Thyroid gland (tissue), 4 donors: ENCODE measurements around the gene SPTB.

ENCODE experiments used
- POLR2A ChIP-seq, 2 donors: fragments of 450-650 bp; IDR thresholded peaks; one replicate each; pipeline ENCODE4 v1.6.1; 2017; ENCODE audit warnings: antibody characterized with exemption in 2 of 2, mild to moderate bottlenecking in 2 of 2, moderate library complexity in 1 of 2
- TF ChIP-seq, protein P1 (sequence below), 6 experiments: fragments of 200-600 bp in 3 of 6; fragments of 450-650 bp in 3 of 6; sonication (generic) in 3 of 6; IDR thresholded peaks; one replicate each; pipeline ENCODE4 v1.5.1; 2016 to 2019; ENCODE audit warnings: antibody characterized with exemption in 6 of 6, mild to moderate bottlenecking in 2 of 6, inconsistent platforms in 1 of 6, moderate library complexity in 1 of 6

DNA sequence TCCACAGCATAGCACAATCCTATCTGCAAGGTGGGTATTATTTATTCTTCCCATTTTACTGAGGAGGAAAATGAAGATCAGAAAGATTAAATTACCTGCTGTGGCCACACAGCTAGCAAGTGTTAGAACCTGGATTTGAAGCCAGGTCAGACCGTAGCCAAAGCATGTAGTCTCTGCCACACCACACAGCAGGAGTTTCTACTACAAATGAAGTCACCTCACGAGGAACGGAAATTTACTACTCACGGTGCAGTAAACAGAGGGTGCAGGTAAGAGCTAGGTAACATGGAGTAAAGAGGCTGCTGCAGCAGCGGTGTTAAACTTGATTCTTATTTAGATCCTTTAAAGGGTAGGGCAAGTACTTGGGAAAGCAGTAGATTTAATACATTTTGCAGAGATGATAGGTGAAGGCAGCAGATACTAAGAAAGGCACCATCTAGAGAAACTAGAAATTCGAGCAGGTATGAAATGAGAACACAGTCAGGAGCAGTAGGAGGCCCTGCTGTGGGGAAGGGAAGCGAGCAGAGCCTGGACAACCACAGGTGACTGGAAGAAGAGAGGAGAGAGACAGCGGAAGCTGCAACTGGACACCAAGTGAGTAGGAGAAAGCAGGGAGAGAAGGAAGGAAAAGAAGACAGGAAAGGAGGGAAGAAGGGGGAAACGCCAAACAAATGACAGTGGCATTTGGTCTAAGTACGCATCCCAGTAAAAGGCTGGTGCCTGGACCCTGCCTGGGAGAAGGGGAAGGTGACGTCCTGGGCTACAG, 21.5 kb downstream of the SPTB start:
- TF ChIP-seq, protein P1, sequence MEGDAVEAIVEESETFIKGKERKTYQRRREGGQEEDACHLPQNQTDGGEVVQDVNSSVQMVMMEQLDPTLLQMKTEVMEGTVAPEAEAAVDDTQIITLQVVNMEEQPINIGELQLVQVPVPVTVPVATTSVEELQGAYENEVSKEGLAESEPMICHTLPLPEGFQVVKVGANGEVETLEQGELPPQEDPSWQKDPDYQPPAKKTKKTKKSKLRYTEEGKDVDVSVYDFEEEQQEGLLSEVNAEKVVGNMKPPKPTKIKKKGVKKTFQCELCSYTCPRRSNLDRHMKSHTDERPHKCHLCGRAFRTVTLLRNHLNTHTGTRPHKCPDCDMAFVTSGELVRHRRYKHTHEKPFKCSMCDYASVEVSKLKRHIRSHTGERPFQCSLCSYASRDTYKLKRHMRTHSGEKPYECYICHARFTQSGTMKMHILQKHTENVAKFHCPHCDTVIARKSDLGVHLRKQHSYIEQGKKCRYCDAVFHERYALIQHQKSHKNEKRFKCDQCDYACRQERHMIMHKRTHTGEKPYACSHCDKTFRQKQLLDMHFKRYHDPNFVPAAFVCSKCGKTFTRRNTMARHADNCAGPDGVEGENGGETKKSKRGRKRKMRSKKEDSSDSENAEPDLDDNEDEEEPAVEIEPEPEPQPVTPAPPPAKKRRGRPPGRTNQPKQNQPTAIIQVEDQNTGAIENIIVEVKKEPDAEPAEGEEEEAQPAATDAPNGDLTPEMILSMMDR (IDR thresholded peaks at IDR 0.05), result no peak
- no peak for TF ChIP-seq POLR2A (IDR thresholded peaks at IDR 0.05)
